ENCODE measurements around the gene ITFG1.

Gene ITFG1

DNA sequence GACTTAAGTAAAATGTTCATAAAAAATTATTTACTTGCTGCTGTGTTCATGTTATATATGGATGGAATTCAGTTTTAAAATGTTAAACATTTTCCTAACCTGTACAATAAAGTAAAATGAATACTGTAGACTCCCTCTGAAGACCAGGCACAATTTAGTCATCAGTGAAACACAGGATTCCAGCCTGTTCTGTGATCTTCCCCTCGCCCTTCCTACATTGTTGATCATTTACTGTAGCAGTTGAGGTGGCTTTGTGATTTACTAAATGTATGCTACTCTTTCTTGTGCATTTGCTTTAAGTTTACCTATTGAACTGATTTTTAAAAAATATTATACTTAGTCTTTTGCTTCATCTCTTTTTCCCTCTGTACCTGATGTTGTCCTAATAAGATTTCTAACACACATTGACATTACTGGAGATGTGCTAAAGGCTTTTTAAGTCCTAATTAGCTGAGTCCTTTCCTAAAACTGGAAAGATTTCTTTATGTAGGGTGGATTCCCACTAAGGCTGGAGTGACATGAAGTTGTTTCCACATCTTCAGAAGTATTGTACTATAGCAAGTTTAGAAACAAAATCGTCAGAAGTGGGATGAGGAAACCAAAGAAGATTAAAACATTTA lies 38.3 kb upstream of the ITFG1 start:
- TF ChIP-seq, protein P1, sequence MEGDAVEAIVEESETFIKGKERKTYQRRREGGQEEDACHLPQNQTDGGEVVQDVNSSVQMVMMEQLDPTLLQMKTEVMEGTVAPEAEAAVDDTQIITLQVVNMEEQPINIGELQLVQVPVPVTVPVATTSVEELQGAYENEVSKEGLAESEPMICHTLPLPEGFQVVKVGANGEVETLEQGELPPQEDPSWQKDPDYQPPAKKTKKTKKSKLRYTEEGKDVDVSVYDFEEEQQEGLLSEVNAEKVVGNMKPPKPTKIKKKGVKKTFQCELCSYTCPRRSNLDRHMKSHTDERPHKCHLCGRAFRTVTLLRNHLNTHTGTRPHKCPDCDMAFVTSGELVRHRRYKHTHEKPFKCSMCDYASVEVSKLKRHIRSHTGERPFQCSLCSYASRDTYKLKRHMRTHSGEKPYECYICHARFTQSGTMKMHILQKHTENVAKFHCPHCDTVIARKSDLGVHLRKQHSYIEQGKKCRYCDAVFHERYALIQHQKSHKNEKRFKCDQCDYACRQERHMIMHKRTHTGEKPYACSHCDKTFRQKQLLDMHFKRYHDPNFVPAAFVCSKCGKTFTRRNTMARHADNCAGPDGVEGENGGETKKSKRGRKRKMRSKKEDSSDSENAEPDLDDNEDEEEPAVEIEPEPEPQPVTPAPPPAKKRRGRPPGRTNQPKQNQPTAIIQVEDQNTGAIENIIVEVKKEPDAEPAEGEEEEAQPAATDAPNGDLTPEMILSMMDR (IDR thresholded peaks at IDR 0.05; ENCODE audit: insufficient read depth, low read depth, low read length, missing control alignments) = no peak
- no peak overlapping the region for H3K4me3 ChIP-seq (ENCODE audit: low read depth, low read length)
- no peak for DNase-seq (ENCODE audit: low read depth)

DNA sequence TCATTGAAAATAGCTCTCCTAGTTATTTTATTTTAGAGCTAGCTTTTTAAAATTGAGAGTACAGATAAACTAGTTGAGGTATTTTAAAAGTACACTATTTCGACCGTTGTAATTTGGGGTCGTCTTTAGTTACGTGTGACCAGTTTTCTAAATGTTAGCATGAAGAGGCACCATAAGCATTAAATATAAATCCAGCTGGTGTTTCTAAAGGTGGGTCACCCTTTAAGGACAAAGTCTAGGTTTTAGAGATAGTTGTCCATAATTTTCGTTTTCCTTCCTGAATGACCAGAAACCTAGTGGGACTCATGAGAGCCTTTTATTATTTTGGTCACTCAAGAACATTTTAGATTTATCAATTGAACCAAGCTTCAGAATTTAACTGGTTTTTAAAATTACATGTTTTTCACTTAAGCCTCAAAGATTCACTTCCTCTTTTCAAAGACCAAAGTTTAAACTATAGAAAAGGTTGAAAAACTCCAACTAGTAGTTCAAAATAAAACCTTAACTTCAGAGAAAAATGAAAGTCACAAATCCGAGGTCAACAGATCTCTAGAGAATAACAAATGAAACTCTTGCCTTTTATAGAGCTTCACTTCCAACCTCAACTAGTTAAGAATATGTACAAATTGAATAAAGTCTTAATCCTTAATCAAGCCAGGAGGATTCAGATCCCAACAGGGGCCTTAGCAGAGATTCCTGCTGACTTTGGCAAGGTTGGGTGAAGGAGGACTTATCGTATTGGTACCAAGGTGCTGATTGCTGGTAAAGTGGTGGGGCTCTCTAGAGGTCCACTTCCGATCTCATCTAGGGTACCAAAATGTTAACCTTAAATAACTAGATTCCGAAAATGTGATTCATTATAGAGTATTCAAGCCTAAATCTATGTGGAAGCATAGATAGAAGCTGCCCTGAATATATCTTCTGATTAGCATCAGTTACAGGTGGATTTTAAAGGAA lies 32.8 kb upstream of the ITFG1 start:
- TF ChIP-seq, protein P1 (IDR thresholded peaks at IDR 0.05; ENCODE audit: insufficient read depth, low read depth, low read length, missing control alignments) = no peak
- H3K4me3 ChIP-seq (ENCODE audit: low read depth, low read length) = peak overlapping the region; percentile 69

DNA sequence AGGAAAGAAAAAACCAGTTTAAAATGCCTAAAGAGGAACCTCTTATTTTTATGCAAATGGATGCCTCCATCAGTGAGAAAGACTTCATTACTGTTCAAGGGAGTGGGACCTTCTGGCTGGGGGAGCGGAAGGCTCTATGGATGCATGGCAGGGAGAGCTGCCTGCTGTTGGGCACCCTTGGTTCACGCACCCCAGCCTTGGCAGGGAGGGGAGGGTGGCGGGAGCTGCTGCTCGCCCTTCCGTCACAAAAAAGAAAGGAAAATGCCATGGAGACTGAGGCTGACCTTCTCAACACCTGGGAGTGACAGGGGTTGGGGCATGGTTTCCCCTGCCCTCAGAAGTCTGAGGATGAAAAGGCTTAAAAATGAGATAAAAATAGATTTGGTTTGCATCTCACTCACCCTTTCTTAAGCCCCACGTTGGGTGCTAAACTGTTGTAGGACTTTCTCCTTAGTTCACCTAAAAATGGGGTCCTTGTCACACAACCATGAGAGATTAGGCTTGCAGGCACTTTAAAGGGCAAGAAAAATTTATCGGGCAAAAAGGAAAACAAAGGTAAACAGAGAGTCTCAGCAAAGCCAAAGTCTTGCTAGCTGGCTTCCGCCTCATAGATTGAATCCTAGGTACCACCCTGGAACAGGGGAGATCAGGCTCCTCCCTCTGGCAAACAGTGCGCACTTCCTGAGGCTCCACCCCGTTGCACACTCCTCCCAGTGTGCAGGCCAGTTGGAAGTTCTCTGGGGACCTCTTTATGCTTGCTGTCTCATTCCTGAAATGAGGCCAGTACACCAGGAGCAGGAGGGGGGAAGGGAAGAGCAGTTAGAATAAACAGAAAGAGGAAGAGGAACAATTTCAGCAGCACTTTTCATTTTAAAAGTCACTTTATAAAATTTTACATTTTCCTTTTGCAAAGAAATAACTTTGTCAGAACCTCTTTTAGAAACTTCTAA lies 31.8 kb upstream of the ITFG1 start:
- TF ChIP-seq, protein P1 (IDR thresholded peaks at IDR 0.05; ENCODE audit: insufficient read depth, low read depth, low read length, missing control alignments) = no peak
- H3K4me3 ChIP-seq (ENCODE audit: low read depth, low read length) = peak overlapping the region; percentile 69
- peak; percentile 93 for DNase-seq (ENCODE audit: low read depth)

More for the DNA sequence above, 32.8 kb upstream of the ITFG1 start:
- peak; percentile 50 for DNase-seq (ENCODE audit: low read depth)

DNA sequence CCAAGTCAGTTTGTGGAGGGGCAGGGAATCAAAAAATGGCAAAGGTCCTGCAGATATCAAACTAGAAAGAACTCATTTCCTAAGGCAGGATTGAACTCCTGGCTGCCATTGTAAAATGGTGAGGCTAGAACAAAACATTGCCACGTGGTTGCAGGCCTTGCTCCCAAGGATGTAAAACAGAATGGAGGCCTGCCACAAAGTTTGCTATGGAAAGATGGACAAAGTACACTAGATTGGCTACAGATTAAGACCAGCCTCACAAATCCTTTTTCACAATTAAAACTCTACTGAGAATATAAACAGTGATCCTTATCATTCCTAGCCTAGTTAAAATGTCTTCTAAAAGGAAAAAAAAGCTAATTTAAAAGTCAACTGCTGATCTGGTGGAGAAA lies 31.2 kb upstream of the ITFG1 start:
- TF ChIP-seq, protein P1 (IDR thresholded peaks at IDR 0.05; ENCODE audit: insufficient read depth, low read depth, low read length, missing control alignments) = no peak
- peak overlapping the region; percentile 69 for H3K4me3 ChIP-seq (ENCODE audit: low read depth, low read length)
- peak; percentile 12 for DNase-seq (ENCODE audit: low read depth)

DNA sequence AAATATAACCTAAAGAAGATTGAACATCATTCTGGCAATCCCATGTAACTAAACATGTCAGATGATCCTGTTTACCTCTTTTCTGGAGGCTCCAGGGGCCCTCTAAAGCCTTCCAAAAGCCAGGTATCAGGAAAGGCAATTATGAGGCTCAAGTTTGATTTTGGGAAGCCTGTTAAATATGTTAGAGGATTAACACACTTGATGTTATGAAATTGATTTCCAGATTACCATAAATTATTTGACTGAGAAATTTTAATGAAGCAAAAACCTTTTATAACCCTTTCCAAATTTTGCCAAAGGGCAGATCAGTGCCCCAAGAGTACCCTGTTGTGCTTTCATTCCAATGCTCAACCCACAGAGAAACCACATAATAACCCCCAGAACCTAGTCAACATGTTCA lies 29.6 kb upstream of the ITFG1 start:
- H3K4me3 ChIP-seq (ENCODE audit: low read depth, low read length) = no peak overlapping the region
- TF ChIP-seq, protein P1 (IDR thresholded peaks at IDR 0.05; ENCODE audit: insufficient read depth, low read depth, low read length, missing control alignments) = no peak
- no peak for DNase-seq (ENCODE audit: low read depth)

DNA sequence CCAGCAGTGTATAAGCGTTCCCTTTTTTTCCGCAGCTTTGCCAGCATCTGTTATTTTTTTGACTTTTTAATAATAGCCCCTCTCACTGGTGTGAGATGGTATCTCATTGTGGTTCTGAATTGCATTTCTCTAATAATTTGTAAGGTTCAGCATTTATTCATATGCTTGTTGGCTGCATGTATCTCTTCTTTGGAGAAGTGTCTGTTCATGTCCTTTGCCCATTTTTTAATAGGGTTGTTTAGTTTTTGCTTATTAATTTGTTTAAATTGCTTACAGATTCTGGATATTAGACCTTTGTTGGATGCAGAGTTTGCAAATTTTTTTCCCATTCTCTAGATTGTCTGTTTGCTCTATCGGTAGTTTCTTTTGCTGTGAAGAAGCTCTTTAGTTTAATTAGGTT lies 27.2 kb upstream of the ITFG1 start:
- DNase-seq (ENCODE audit: low read depth) = no peak
- no peak overlapping the region for H3K4me3 ChIP-seq (ENCODE audit: low read depth, low read length)
- TF ChIP-seq, protein P1 (IDR thresholded peaks at IDR 0.05; ENCODE audit: insufficient read depth, low read depth, low read length, missing control alignments) = no peak

Data from GM12865 (cell line).